HepG2 (cell line): ENCODE data around the gene CCDC197. TPM values are rescaled to one million over a fixed set of nuclear protein-coding genes. Genes with fewer than 3 reads are reported as not detected.

ENCODE experiments used
- ZNF180 ChIP-seq: sonication (generic); formaldehyde crosslinking; IDR thresholded peaks from 2 replicates; pipeline ENCODE4 v1.4.0; 2020; ENCODE audit warnings: low read depth, missing genetic modification reagents, borderline replicate concordance
- ZNF547 ChIP-seq: sonication (generic); formaldehyde crosslinking; IDR thresholded peaks from 2 replicates; pipeline ENCODE4 v1.5.1; 2020; ENCODE audit warnings: mild to moderate bottlenecking, missing genetic modification reagents
- ZNF598 ChIP-seq: sonication (generic); formaldehyde crosslinking; IDR thresholded peaks from 2 replicates; pipeline ENCODE4 v1.5.1; 2020; ENCODE audit warnings: mild to moderate bottlenecking, missing genetic modification reagents, borderline replicate concordance
- polyA plus RNA-seq, 8 experiments: library from polyadenylated mRNA; depleted of rRNA in 3 of 8; stranded (reverse) in 7 of 8; unstranded in 1 of 8; fragments of >200 nt; fragmentation: Illumina TruSeq in 4 of 8; extraction: Trizol in 4 of 8; gene quantifications; 2 replicates each; pipeline versions ENCODE4 v1.2.1 to v1.2.3, GENCODE V29; 2011 to 2016; ENCODE audit warnings: low read depth in 4 of 8, missing spikeins in 1 of 8, mixed read lengths in 1 of 8; ENCODE audit not compliant: insufficient read depth in 1 of 8
- total RNA-seq, 5 experiments: library from RNA; depleted of rRNA; stranded (reverse); fragments of >200 nt; fragmentation: Illumina TruSeq; extraction: Trizol; gene quantifications; 2 replicates each; pipeline ENCODE4 v1.2.3, GENCODE V29; 2016; ENCODE audit warnings: low read depth in 1 of 5
- TF ChIP-seq, protein P1 (sequence below): sonication (generic); formaldehyde crosslinking; IDR thresholded peaks from 2 replicates; pipeline ENCODE4 v1.8.0; 2022; ENCODE audit warnings: missing genetic modification reagents, mild to moderate bottlenecking, moderate library complexity, borderline replicate concordance
- TF ChIP-seq, protein P2 (sequence below): sonication (generic); formaldehyde crosslinking; IDR thresholded peaks from 2 replicates; pipeline ENCODE4 v1.4.0; 2020; ENCODE audit warnings: low read depth, mild to moderate bottlenecking, missing genetic modification reagents
- TF ChIP-seq, protein P3 (sequence below): sonication (generic); formaldehyde crosslinking; IDR thresholded peaks from 2 replicates; pipeline ENCODE4 v1.5.1; 2020; ENCODE audit warnings: mild to moderate bottlenecking, missing genetic modification reagents, moderate library complexity
- TF ChIP-seq, protein P4 (sequence below): IDR thresholded peaks from 2 replicates; pipeline ENCODE4 v1.6.1; 2016; ENCODE audit warnings: missing biosample characterization, missing genetic modification reagents, low read depth
- TF ChIP-seq, protein P5 (sequence below): sonication (generic); formaldehyde crosslinking; IDR thresholded peaks from 2 replicates; pipeline ENCODE4 v1.9.0; 2021; ENCODE audit warnings: missing genetic modification reagents, borderline replicate concordance
- TF ChIP-seq, protein P6 (sequence below): sonication (generic); formaldehyde crosslinking; IDR thresholded peaks from 2 replicates; pipeline ENCODE4 v1.8.1; 2022; ENCODE audit warnings: mild to moderate bottlenecking, missing genetic modification reagents
- TF ChIP-seq, protein P7 (sequence below): sonication (generic); formaldehyde crosslinking; IDR thresholded peaks from 2 replicates; pipeline ENCODE4 v1.4.0; 2020; ENCODE audit warnings: mild to moderate bottlenecking, missing genetic modification reagents

The CCDC197 gene
- total and polyA plus RNA-seq, 2 of the 13 experiments (the other 11 are each of a cell fraction or from before 2014, with no cell fraction given) = 0.11 to 0.13 TPM

DNA sequence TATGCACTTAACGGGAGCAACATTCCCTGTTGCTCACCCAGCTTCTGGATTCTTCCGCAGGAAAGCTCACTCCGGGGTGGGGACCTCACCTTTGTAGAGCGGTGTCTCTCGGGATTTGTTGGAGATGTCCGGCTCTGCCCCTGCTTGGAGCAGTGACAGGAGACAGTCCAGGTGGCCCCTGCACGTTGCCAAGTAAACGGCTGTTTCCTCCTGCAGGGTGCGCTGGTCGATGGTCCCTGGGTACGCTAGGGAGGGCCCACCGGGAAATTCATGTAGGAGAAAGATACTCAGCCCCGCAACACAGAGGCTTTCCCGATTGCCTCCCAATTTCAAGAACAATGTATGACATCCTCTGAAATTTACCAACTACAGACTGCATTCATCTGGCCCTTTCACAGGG, 43.8 kb upstream of the CCDC197 start (continued):
- TF ChIP-seq, protein P1, sequence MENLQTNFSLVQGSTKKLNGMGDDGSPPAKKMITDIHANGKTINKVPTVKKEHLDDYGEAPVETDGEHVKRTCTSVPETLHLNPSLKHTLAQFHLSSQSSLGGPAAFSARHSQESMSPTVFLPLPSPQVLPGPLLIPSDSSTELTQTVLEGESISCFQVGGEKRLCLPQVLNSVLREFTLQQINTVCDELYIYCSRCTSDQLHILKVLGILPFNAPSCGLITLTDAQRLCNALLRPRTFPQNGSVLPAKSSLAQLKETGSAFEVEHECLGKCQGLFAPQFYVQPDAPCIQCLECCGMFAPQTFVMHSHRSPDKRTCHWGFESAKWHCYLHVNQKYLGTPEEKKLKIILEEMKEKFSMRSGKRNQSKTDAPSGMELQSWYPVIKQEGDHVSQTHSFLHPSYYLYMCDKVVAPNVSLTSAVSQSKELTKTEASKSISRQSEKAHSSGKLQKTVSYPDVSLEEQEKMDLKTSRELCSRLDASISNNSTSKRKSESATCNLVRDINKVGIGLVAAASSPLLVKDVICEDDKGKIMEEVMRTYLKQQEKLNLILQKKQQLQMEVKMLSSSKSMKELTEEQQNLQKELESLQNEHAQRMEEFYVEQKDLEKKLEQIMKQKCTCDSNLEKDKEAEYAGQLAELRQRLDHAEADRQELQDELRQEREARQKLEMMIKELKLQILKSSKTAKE = no peak
- TF ChIP-seq, protein P2, sequence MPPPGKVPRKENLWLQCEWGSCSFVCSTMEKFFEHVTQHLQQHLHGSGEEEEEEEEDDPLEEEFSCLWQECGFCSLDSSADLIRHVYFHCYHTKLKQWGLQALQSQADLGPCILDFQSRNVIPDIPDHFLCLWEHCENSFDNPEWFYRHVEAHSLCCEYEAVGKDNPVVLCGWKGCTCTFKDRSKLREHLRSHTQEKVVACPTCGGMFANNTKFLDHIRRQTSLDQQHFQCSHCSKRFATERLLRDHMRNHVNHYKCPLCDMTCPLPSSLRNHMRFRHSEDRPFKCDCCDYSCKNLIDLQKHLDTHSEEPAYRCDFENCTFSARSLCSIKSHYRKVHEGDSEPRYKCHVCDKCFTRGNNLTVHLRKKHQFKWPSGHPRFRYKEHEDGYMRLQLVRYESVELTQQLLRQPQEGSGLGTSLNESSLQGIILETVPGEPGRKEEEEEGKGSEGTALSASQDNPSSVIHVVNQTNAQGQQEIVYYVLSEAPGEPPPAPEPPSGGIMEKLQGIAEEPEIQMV (CRISPR knock-in tag) = no peak
- TF ChIP-seq ZNF598 (CRISPR knock-in tag) (no peak), ZNF547 (CRISPR knock-in tag) (no peak), ZNF180 (CRISPR knock-in tag) (no peak)
- TF ChIP-seq, protein P3, sequence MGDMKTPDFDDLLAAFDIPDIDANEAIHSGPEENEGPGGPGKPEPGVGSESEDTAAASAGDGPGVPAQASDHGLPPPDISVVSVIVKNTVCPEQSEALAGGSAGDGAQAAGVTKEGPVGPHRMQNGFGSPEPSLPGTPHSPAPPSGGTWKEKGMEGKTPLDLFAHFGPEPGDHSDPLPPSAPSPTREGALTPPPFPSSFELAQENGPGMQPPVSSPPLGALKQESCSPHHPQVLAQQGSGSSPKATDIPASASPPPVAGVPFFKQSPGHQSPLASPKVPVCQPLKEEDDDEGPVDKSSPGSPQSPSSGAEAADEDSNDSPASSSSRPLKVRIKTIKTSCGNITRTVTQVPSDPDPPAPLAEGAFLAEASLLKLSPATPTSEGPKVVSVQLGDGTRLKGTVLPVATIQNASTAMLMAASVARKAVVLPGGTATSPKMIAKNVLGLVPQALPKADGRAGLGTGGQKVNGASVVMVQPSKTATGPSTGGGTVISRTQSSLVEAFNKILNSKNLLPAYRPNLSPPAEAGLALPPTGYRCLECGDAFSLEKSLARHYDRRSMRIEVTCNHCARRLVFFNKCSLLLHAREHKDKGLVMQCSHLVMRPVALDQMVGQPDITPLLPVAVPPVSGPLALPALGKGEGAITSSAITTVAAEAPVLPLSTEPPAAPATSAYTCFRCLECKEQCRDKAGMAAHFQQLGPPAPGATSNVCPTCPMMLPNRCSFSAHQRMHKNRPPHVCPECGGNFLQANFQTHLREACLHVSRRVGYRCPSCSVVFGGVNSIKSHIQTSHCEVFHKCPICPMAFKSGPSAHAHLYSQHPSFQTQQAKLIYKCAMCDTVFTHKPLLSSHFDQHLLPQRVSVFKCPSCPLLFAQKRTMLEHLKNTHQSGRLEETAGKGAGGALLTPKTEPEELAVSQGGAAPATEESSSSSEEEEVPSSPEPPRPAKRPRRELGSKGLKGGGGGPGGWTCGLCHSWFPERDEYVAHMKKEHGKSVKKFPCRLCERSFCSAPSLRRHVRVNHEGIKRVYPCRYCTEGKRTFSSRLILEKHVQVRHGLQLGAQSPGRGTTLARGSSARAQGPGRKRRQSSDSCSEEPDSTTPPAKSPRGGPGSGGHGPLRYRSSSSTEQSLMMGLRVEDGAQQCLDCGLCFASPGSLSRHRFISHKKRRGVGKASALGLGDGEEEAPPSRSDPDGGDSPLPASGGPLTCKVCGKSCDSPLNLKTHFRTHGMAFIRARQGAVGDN = peak; percentile 65
- TF ChIP-seq, protein P4, sequence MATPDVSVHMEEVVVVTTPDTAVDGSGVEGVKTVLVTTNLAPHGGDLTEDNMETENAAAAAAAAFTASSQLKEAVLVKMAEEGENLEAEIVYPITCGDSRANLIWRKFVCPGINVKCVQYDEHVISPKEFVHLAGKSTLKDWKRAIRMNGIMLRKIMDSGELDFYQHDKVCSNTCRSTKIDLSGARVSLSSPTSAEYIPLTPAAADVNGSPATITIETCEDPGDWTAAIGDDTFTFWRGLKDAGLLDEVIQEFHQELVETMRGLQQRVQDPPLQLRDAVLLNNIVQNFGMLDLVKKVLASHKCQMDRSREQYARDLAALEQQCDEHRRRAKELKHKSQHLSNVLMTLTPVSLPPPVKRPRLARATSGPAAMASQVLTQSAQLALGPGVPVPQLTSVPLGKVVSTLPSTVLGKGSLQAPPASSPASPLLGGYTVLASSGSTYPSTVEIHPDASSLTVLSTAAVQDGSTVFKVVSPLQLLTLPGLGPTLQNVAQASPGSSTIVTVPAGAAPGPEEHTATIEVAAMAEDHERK (CRISPR knock-in tag) = no peak
- TF ChIP-seq, protein P5, sequence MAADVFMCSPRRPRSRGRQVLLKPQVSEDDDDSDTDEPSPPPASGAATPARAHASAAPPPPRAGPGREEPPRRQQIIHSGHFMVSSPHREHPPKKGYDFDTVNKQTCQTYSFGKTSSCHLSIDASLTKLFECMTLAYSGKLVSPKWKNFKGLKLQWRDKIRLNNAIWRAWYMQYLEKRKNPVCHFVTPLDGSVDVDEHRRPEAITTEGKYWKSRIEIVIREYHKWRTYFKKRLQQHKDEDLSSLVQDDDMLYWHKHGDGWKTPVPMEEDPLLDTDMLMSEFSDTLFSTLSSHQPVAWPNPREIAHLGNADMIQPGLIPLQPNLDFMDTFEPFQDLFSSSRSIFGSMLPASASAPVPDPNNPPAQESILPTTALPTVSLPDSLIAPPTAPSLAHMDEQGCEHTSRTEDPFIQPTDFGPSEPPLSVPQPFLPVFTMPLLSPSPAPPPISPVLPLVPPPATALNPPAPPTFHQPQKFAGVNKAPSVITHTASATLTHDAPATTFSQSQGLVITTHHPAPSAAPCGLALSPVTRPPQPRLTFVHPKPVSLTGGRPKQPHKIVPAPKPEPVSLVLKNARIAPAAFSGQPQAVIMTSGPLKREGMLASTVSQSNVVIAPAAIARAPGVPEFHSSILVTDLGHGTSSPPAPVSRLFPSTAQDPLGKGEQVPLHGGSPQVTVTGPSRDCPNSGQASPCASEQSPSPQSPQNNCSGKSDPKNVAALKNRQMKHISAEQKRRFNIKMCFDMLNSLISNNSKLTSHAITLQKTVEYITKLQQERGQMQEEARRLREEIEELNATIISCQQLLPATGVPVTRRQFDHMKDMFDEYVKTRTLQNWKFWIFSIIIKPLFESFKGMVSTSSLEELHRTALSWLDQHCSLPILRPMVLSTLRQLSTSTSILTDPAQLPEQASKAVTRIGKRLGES (CRISPR knock-in tag) = no peak
- TF ChIP-seq, protein P6, sequence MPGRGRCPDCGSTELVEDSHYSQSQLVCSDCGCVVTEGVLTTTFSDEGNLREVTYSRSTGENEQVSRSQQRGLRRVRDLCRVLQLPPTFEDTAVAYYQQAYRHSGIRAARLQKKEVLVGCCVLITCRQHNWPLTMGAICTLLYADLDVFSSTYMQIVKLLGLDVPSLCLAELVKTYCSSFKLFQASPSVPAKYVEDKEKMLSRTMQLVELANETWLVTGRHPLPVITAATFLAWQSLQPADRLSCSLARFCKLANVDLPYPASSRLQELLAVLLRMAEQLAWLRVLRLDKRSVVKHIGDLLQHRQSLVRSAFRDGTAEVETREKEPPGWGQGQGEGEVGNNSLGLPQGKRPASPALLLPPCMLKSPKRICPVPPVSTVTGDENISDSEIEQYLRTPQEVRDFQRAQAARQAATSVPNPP (CRISPR knock-in tag) = no peak
- TF ChIP-seq, protein P7, sequence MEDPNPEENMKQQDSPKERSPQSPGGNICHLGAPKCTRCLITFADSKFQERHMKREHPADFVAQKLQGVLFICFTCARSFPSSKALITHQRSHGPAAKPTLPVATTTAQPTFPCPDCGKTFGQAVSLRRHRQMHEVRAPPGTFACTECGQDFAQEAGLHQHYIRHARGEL = no peak
